MCF 10A (cell line): ENCODE results near the gene CENPQ. TPM values are rescaled to one million over a fixed set of nuclear protein-coding genes. Genes with fewer than 3 reads are reported as not detected.
A peak's percentile ranks its signal among the peaks of the same experiment; 100 is the strongest.
"Not testable (repeated sequence)": the region's sequence is repeated elsewhere in the genome, so short reads cannot be mapped to it uniquely, and the experiment has no call there.

ENCODE experiments used
- BruUV-seq: library from RNA; stranded (reverse); fragments of 400-500 nt; replicated peaks from 2 replicates; lab custom pipeline; 2021; lab: Mats Ljungman, UMichigan
- CTCF ChIA-PET: fragments of 300-600 bp; sonication (Branson Sonifier 250); formaldehyde crosslinking; extraction: SDS; loops from one replicate; lab custom pipeline; 2021; ENCODE audit warnings: antibody characterized with exemption, inconsistent platforms; lab: Yijun Ruan, JAX
- POLR2A ChIA-PET: fragments of 300-600, 350-650 bp; sonication (Branson Sonifier 250); formaldehyde crosslinking; extraction: SDS; loops from one replicate; lab custom pipeline; 2020; ENCODE audit warnings: antibody characterized with exemption, inconsistent platforms; lab: Yijun Ruan, JAX
- DNase-seq: peaks from one replicate; pipeline ENCODE4 v3.0.0-alpha.2; 2018; ENCODE audit not compliant: unreplicated experiment
- H3K27ac Mint-ChIP-seq: one replicate; pipeline ENCODE4 v1.8.0; 2022; ENCODE audit warnings: mild to moderate bottlenecking, low read depth, mixed read lengths; ENCODE audit not compliant: unreplicated experiment
- H3K27me3 Mint-ChIP-seq: one replicate; pipeline ENCODE4 v1.8.0; 2022; ENCODE audit warnings: mixed read lengths; ENCODE audit not compliant: insufficient read depth, unreplicated experiment
- H3K36me3 Mint-ChIP-seq: one replicate; pipeline ENCODE4 v1.8.0; 2022; ENCODE audit warnings: mild to moderate bottlenecking, moderate library complexity, mixed read lengths; ENCODE audit not compliant: insufficient read depth, unreplicated experiment
- H3K4me1 Mint-ChIP-seq: one replicate; pipeline ENCODE4 v1.8.0; 2022; ENCODE audit warnings: mixed read lengths; ENCODE audit not compliant: insufficient read depth, unreplicated experiment
- H3K4me3 Mint-ChIP-seq: one replicate; pipeline ENCODE4 v1.8.0; 2022; ENCODE audit warnings: mild to moderate bottlenecking, moderate library complexity, mixed read lengths; ENCODE audit not compliant: unreplicated experiment
- H3K9me3 Mint-ChIP-seq: one replicate; pipeline ENCODE4 v1.8.0; 2022; ENCODE audit warnings: mixed read lengths; ENCODE audit not compliant: unreplicated experiment
- intact Hi-C: fragments of 100-400 bp; cut with micrococcal nuclease; formaldehyde crosslinking; loops from 2 replicates; pipeline ENCODE4 v1.14.1; 2022
- total RNA-seq: library from RNA; stranded (reverse); gene quantifications from 2 replicates; pipeline ENCODE4 v1.2.3, GENCODE V29; 2022
- TF ChIP-seq, protein P1 (sequence below): fragments of 200-600 bp; IDR thresholded peaks from one replicate; pipeline ENCODE4 v1.8.0; 2022; ENCODE audit warnings: antibody characterized with exemption, mild to moderate bottlenecking; ENCODE audit not compliant: unreplicated experiment

The CENPQ gene
- total RNA-seq, 1 experiment from 2014 or later = 5.4 TPM

DNA sequence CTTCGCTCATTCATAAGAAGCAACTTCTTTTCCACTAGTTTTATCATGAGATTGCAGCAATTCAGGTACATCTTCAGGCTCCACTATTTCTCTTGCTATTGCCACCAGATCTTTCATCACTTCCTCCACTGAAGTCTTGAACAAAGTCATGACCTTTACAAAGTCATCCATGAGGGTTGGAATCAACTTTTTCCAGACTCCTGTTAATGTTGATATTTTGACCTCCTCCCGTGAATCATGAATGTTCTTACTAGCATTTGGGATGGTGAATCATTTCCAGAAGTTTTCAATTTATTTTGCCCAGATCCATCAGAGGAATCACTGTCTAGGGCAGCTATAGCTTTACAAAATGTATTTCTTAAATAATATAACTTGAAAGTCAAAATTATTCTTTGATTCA is 1.5 kb downstream of the CENPQ start:
- ChIA-PET POLR2A (no interaction called here), CTCF (interaction anchor here (1.1 to 1.2 kb wide), 2 partner anchors 55 to 67 kb away, joined by 3 to 4 read pairs; no protein-coding TSS in a partner anchor)
- intact Hi-C loops = no loop called here
- H3K4me3 Mint-ChIP-seq = peak overlapping the region; percentile 96
- BruUV-seq = no TSS peak
- H3K27me3 Mint-ChIP-seq = no peaks in the 10 kb centered on the region
- peaks cover 9% of the 10 kb centered on the region for H3K36me3 Mint-ChIP-seq
- no peaks in the 10 kb centered on the region for H3K9me3 Mint-ChIP-seq
- H3K4me1 Mint-ChIP-seq = peaks cover 15% of the 10 kb centered on the region
- peak overlapping the region; percentile 99 for H3K27ac Mint-ChIP-seq
- TF ChIP-seq, protein P1, sequence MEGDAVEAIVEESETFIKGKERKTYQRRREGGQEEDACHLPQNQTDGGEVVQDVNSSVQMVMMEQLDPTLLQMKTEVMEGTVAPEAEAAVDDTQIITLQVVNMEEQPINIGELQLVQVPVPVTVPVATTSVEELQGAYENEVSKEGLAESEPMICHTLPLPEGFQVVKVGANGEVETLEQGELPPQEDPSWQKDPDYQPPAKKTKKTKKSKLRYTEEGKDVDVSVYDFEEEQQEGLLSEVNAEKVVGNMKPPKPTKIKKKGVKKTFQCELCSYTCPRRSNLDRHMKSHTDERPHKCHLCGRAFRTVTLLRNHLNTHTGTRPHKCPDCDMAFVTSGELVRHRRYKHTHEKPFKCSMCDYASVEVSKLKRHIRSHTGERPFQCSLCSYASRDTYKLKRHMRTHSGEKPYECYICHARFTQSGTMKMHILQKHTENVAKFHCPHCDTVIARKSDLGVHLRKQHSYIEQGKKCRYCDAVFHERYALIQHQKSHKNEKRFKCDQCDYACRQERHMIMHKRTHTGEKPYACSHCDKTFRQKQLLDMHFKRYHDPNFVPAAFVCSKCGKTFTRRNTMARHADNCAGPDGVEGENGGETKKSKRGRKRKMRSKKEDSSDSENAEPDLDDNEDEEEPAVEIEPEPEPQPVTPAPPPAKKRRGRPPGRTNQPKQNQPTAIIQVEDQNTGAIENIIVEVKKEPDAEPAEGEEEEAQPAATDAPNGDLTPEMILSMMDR = no peak
- no peak for DNase-seq

DNA sequence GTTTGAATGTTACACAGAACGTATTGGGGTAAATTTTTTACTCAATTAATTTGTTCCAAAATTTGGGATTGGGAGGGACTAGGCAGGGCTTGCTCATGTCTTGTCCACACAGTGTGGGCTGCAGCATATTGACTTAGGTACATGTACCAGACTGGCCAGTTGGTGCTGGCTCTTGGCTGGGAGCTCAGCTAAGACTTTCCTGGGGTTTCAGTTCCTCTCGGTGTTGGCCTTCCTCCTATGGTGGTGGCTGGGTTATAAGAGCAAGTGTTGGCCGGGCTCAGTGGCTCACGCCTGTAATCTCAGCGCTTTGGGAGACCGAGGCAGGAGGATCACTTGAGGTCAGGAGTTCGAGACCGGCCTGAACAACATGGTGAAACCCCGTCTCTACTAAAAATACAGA is 4.9 kb downstream of the CENPQ start:
- peaks cover 10% of the 10 kb centered on the region for H3K36me3 Mint-ChIP-seq
- H3K9me3 Mint-ChIP-seq = no peaks in the 10 kb centered on the region
- no TSS peak for BruUV-seq
- POLR2A ChIA-PET = interaction anchor here (0.6 to 0.7 kb wide), 2 partner anchors 10 to 45 kb away, joined by 3 read pairs; no protein-coding TSS in a partner anchor
- H3K4me3 Mint-ChIP-seq = no peak overlapping the region
- peaks cover 12% of the 10 kb centered on the region for H3K4me1 Mint-ChIP-seq
- TF ChIP-seq, protein P1 = no peak
- intact Hi-C loops = no loop called here
- H3K27me3 Mint-ChIP-seq = no peaks in the 10 kb centered on the region
- CTCF ChIA-PET = interaction anchor here (0.6 to 1.4 kb wide), 5 partner anchors 16 to 996 kb away, joined by 3 to 6 read pairs (median 3); no protein-coding TSS in a partner anchor
- peak overlapping the region; percentile 60 for H3K27ac Mint-ChIP-seq
- DNase-seq = no peak

DNA sequence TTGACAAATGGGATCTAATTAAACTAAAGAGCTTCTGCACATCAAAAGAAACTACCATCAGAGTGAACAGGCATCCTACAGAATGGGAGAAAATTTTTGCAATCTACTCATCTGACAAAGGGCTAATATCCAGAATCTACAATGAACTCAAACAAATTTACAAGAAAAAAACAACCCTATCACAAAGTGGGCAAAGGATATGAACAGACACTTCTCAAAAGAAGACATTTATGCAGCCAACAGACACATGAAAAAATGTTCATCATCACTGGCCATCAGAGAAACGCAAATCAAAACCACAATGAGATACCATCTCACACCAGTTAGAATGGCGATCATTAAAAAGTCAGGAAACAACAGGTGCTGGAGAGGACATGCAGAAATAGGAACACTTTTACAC is 13.4 kb downstream of the CENPQ start:
- BruUV-seq, H3K4me3 Mint-ChIP-seq, H3K4me1 Mint-ChIP-seq, POLR2A ChIA-PET, DNase-seq, H3K27ac Mint-ChIP-seq, H3K27me3 Mint-ChIP-seq, intact Hi-C loops, H3K9me3 Mint-ChIP-seq: not testable (repeated sequence)
- peaks cover 14% of the 10 kb centered on the region for H3K36me3 Mint-ChIP-seq
- CTCF ChIA-PET = interaction anchor here (0.7 to 1.3 kb wide), 2 partner anchors 23 to 55 kb away, joined by 5 read pairs; no protein-coding TSS in a partner anchor

DNA sequence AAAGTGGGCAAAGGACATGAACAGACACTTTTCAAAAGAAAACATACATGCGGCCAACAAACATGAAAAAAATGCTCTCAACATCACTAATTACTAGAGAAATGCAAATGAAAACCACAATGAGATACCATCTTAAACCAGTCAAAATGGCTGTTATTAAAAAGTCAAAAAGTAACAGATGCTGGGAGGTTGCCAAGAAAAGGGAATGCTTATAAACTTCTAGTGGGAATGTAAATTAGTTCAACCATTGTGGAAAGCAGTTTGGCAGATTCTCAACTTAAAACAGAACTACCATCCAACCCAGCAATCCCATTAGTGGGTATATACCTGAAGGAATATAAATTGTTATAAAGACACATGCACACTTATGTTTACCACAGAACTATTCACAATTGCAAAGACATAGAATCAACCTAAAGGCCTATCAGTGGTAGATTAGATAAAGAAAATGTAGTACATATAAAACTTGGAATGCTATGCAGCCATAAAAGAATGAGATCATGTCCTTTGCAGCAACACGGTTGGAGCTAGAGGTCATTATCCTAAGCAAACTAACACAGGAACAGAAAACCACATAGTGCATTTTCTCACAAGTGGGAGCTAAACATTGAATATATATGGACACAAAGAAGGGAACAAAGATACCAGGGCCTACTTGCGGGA is 16.3 kb downstream of the CENPQ start:
- no TSS peak for BruUV-seq
- ChIA-PET CTCF (interaction anchor here (0.9 kb wide), 1 partner anchor 127 kb away, joined by 5 read pairs; no protein-coding TSS in a partner anchor), POLR2A (no interaction called here)
- no peaks in the 10 kb centered on the region for H3K36me3 Mint-ChIP-seq
- intact Hi-C loops = no loop called here
- TF ChIP-seq, protein P1 = no peak
- no peaks in the 10 kb centered on the region for H3K9me3 Mint-ChIP-seq
- no peaks in the 10 kb centered on the region for H3K4me1 Mint-ChIP-seq
- H3K4me3 Mint-ChIP-seq = no peak overlapping the region
- DNase-seq = no peak
- no peak overlapping the region for H3K27ac Mint-ChIP-seq
- no peaks in the 10 kb centered on the region for H3K27me3 Mint-ChIP-seq

DNA sequence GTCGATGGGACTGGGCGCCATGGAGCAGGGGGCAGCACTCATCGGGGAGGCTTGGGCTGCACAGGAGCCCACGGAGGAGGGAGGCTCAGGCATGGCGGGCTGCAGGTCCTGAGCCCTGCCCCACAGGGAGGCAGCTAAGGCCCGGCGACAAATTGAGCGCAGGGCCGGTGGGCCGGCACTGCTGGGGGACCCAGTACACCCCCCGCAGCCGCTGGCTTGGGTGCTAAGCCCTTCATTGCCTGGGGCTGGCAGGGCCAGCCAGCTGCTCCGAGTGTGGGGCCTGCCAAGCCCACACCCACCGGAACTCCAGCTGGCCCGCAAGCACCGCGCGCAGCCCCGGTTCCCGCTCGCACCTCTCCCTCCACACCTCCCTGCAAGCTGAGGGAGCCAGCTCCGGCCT is 18.7 kb downstream of the CENPQ start:
- H3K27me3 Mint-ChIP-seq, intact Hi-C loops, DNase-seq, H3K4me3 Mint-ChIP-seq, H3K36me3 Mint-ChIP-seq, H3K4me1 Mint-ChIP-seq, H3K9me3 Mint-ChIP-seq, H3K27ac Mint-ChIP-seq, POLR2A ChIA-PET, BruUV-seq: not testable (repeated sequence)
- CTCF ChIA-PET = interaction anchor here (0.6 to 1.0 kb wide), 2 partner anchors 30 to 50 kb away, joined by 3 read pairs; no protein-coding TSS in a partner anchor

DNA sequence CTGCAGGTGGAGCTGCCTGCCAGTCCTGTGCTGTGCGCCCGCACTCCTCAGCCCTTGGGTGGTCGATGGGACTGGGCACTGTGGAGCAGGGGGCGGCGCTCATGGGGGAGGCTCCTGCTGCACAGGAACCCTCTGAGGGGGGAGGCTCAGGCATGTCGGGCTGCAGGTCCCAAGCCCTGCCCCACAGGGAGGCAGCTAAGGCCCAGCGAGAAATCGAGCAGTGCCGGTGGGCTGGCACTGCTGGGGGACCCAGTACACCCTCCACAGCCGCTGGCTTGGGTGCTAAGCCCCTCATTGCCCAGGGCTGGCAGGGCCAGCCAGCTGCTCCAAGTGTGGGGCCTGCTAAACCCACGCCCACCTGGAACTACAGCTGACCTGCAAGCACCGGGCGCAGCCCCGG is 20.2 kb downstream of the CENPQ start:
- CTCF ChIA-PET = interaction anchor here (1.1 kb wide), 1 partner anchor 123 kb away, joined by 5 read pairs; no protein-coding TSS in a partner anchor
- BruUV-seq, H3K4me1 Mint-ChIP-seq, POLR2A ChIA-PET, H3K4me3 Mint-ChIP-seq, H3K27me3 Mint-ChIP-seq, H3K9me3 Mint-ChIP-seq, H3K36me3 Mint-ChIP-seq, DNase-seq, intact Hi-C loops, H3K27ac Mint-ChIP-seq: not testable (repeated sequence)
